GM12878 (cell line): ENCODE measurements around the gene MTHFD1. TPM values are rescaled to one million over a fixed set of nuclear protein-coding genes. Genes with fewer than 3 reads are reported as not detected.

ENCODE experiments used
- BRCA1 ChIP-seq: IDR thresholded peaks from 2 replicates; pipeline ENCODE4 v1.6.1; 2011; ENCODE audit warnings: low read depth, low read length, improper control_type of control experiment
- CEBPB ChIP-seq, 2 experiments: fragments of 150-350 bp in 1 of 2; IDR thresholded peaks; 2 replicates each; pipeline ENCODE4 v1.6.1; 2012 to 2014; ENCODE audit warnings: low read depth in 2 of 2, low read length in 2 of 2, borderline replicate concordance in 1 of 2, inconsistent platforms in 1 of 2
- ETV6 ChIP-seq, 2 experiments: fragments of 450-650 bp in 1 of 2; IDR thresholded peaks in 1 of 2; conservative IDR thresholded peaks in 1 of 2; 2 replicates each; pipeline ENCODE4 v1.6.1; 2014; ENCODE audit warnings: antibody characterized with exemption in 1 of 2, borderline replicate concordance in 1 of 2, low read depth in 1 of 2, mild to moderate bottlenecking in 1 of 2, moderate library complexity in 1 of 2
- HDAC2 ChIP-seq: fragments of 200-600 bp; sonication (generic); IDR thresholded peaks from 2 replicates; pipeline ENCODE4 v1.6.1; 2017
- KDM1A ChIP-seq: fragments of 200-600 bp; sonication (generic); IDR thresholded peaks from 2 replicates; pipeline ENCODE4 v1.6.1; 2016; ENCODE audit warnings: borderline replicate concordance
- MYB ChIP-seq: fragments of 150-350 bp; IDR thresholded peaks from 2 replicates; pipeline ENCODE4 v1.6.1; 2014; ENCODE audit warnings: mild to moderate bottlenecking, low read depth, low read length, borderline replicate concordance
- POU2F2 ChIP-seq: IDR thresholded peaks from 3 replicates; pipeline ENCODE4 v1.6.1; 2011; ENCODE audit warnings: low read depth, mild to moderate bottlenecking, low read length, borderline replicate concordance
- RAD21 ChIP-seq: IDR thresholded peaks from 2 replicates; pipeline ENCODE4 v1.6.1; 2011; ENCODE audit warnings: mild to moderate bottlenecking, low read depth, low read length, moderate library complexity; ENCODE audit not compliant: insufficient read depth
- SIN3A ChIP-seq: IDR thresholded peaks from 2 replicates; pipeline ENCODE4 v1.6.1; 2012; ENCODE audit warnings: low read depth, low read length, improper control_type of control experiment
- SMC3 ChIP-seq: IDR thresholded peaks from 2 replicates; pipeline ENCODE4 v1.6.1; 2011; ENCODE audit warnings: low read length, improper control_type of control experiment, borderline replicate concordance
- SREBF1 ChIP-seq: IDR thresholded peaks from 2 replicates; pipeline ENCODE4 v1.6.1; 2012; ENCODE audit warnings: mild to moderate bottlenecking, low read length
- SUPT20H ChIP-seq: IDR thresholded peaks from 2 replicates; pipeline ENCODE4 v1.6.1; 2011; ENCODE audit warnings: low read depth, mild to moderate bottlenecking, low read length, moderate library complexity, borderline replicate concordance; ENCODE audit not compliant: control insufficient read depth
- ZNF207 ChIP-seq: fragments of 450-650 bp; IDR thresholded peaks from 2 replicates; pipeline ENCODE4 v1.6.1; 2014; ENCODE audit warnings: antibody characterized with exemption, mild to moderate bottlenecking, borderline replicate concordance
- ZNF217 ChIP-seq: fragments of 450-650 bp; IDR thresholded peaks from 2 replicates; pipeline ENCODE4 v1.6.1; 2017; ENCODE audit warnings: antibody characterized with exemption, mild to moderate bottlenecking
- polyA plus RNA-seq, 11 experiments: library from polyadenylated mRNA; depleted of rRNA in 4 of 11; unstranded in 6 of 11; stranded (reverse) in 5 of 11; fragments of >200 nt; fragmentation: Nextera tagmentation in 4 of 11; fragmentation: Illumina TruSeq in 1 of 11; extraction: Ambion mirVana in 4 of 11; extraction: Trizol in 1 of 11; gene quantifications; 1 replicate in 1 of 11; 2 replicates in 10 of 11; pipeline versions ENCODE4 v1.2.1 to v1.2.3, GENCODE V29; 2011 to 2016; ENCODE audit warnings: inconsistent platforms in 2 of 11, missing spikeins in 2 of 11, low read depth in 1 of 11
- total RNA-seq, 4 experiments: library from RNA; depleted of rRNA in 3 of 4; stranded (reverse); fragments of >200 nt in 3 of 4; fragmentation: Illumina TruSeq in 1 of 4; extraction: Trizol in 1 of 4; gene quantifications; 2 replicates each; pipeline versions ENCODE4 v1.2.1 to v1.2.3, GENCODE V29; 2013 to 2021
- TF ChIP-seq, protein P1 (sequence below): fragments of 450-650 bp; formaldehyde crosslinking; IDR thresholded peaks from 2 replicates; pipeline ENCODE4 v1.5.0; 2022; ENCODE audit warnings: mild to moderate bottlenecking, missing genetic modification characterization
- TF ChIP-seq, protein P2 (sequence below): fragments of 450-650 bp; IDR thresholded peaks from 2 replicates; pipeline ENCODE4 v1.6.1; 2017; ENCODE audit warnings: mild to moderate bottlenecking, moderate library complexity
- TF ChIP-seq, protein P3 (sequence below): IDR thresholded peaks from 2 replicates; pipeline ENCODE4 v1.6.1; 2012; ENCODE audit warnings: low read depth, low read length, improper control_type of control experiment
- TF ChIP-seq, protein P4 (sequence below): IDR thresholded peaks from 2 replicates; pipeline ENCODE4 v1.6.1; 2011; ENCODE audit warnings: mild to moderate bottlenecking, low read depth, low read length, moderate library complexity; ENCODE audit not compliant: insufficient replicate concordance

MTHFD1 gene
- total and polyA plus RNA-seq, 10 of the 15 experiments (the other 5 are each of a cell fraction or from before 2014, with no cell fraction given): 99.3 to 310 (median 173) TPM

DNA sequence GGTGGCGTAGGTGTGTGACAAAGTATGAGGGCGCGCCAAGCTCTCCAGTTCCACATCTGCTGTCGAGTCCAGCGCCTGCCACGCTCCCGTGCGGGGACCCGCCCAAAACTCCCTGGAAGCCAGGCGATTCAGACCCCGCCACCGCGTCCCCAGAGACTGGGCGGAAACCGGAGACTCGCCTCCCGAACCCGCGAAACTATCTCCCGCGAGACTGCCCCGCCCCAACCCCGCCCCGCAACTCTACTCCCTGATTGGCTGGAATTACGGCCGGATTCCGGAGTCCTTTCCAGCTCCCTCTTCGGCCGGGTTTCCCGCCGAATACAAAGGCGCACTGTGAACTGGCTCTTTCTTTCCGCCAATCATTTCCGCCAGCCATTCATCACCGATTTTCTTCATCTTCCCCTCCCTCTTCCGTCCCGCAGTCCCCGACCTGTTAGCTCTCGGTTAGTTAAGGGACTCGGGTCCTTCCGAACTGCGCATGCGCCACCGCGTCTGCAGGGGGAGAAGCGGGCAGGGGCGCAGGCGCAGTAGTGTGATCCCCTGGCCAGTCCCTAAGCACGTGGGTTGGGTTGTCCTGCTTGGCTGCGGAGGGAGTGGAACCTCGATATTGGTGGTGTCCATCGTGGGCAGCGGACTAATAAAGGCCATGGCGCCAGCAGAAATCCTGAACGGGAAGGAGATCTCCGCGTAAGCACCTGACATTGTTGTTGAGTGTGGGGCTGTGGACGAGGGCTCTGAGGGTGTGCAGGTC lies at the start of gene MTHFD1 (continued):
- TF ChIP-seq, protein P1, sequence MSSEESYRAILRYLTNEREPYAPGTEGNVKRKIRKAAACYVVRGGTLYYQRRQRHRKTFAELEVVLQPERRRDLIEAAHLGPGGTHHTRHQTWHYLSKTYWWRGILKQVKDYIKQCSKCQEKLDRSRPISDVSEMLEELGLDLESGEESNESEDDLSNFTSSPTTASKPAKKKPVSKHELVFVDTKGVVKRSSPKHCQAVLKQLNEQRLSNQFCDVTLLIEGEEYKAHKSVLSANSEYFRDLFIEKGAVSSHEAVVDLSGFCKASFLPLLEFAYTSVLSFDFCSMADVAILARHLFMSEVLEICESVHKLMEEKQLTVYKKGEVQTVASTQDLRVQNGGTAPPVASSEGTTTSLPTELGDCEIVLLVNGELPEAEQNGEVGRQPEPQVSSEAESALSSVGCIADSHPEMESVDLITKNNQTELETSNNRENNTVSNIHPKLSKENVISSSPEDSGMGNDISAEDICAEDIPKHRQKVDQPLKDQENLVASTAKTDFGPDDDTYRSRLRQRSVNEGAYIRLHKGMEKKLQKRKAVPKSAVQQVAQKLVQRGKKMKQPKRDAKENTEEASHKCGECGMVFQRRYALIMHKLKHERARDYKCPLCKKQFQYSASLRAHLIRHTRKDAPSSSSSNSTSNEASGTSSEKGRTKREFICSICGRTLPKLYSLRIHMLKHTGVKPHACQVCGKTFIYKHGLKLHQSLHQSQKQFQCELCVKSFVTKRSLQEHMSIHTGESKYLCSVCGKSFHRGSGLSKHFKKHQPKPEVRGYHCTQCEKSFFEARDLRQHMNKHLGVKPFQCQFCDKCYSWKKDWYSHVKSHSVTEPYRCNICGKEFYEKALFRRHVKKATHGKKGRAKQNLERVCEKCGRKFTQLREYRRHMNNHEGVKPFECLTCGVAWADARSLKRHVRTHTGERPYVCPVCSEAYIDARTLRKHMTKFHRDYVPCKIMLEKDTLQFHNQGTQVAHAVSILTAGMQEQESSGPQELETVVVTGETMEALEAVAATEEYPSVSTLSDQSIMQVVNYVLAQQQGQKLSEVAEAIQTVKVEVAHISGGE (CRISPR knock-in tag): no peak
- TF ChIP-seq CEBPB (IDR thresholded peaks at IDR 0.05; ENCODE audit: borderline replicate concordance in 1 of 2, low read depth in 2 of 2, low read length in 2 of 2) (no peak), MYB (no peak), ZNF217 (no peak), POU2F2 (0 out of 3 replicates have a peak, but pooled peaks have one; percentile 48), RAD21 (no peak), HDAC2 (no peak), SMC3 (no peak), SREBF1 (no peak), ETV6 (conservative IDR thresholded peaks at IDR 0.05 in 1 of 2, IDR thresholded peaks at IDR 0.05 in 1 of 2; ENCODE audit: borderline replicate concordance in 1 of 2, low read depth in 1 of 2) (no peak), KDM1A (no peak), BRCA1 (peak; percentile 70), SIN3A (peak; percentile 55; the same call in 1 of the 2 replicates), ZNF207 (no peak), SUPT20H (no peak)
- TF ChIP-seq, protein P2, sequence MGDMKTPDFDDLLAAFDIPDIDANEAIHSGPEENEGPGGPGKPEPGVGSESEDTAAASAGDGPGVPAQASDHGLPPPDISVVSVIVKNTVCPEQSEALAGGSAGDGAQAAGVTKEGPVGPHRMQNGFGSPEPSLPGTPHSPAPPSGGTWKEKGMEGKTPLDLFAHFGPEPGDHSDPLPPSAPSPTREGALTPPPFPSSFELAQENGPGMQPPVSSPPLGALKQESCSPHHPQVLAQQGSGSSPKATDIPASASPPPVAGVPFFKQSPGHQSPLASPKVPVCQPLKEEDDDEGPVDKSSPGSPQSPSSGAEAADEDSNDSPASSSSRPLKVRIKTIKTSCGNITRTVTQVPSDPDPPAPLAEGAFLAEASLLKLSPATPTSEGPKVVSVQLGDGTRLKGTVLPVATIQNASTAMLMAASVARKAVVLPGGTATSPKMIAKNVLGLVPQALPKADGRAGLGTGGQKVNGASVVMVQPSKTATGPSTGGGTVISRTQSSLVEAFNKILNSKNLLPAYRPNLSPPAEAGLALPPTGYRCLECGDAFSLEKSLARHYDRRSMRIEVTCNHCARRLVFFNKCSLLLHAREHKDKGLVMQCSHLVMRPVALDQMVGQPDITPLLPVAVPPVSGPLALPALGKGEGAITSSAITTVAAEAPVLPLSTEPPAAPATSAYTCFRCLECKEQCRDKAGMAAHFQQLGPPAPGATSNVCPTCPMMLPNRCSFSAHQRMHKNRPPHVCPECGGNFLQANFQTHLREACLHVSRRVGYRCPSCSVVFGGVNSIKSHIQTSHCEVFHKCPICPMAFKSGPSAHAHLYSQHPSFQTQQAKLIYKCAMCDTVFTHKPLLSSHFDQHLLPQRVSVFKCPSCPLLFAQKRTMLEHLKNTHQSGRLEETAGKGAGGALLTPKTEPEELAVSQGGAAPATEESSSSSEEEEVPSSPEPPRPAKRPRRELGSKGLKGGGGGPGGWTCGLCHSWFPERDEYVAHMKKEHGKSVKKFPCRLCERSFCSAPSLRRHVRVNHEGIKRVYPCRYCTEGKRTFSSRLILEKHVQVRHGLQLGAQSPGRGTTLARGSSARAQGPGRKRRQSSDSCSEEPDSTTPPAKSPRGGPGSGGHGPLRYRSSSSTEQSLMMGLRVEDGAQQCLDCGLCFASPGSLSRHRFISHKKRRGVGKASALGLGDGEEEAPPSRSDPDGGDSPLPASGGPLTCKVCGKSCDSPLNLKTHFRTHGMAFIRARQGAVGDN: peak; percentile 80
- TF ChIP-seq, protein P3, sequence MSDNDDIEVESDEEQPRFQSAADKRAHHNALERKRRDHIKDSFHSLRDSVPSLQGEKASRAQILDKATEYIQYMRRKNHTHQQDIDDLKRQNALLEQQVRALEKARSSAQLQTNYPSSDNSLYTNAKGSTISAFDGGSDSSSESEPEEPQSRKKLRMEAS: peak; percentile 97
- TF ChIP-seq, protein P4, sequence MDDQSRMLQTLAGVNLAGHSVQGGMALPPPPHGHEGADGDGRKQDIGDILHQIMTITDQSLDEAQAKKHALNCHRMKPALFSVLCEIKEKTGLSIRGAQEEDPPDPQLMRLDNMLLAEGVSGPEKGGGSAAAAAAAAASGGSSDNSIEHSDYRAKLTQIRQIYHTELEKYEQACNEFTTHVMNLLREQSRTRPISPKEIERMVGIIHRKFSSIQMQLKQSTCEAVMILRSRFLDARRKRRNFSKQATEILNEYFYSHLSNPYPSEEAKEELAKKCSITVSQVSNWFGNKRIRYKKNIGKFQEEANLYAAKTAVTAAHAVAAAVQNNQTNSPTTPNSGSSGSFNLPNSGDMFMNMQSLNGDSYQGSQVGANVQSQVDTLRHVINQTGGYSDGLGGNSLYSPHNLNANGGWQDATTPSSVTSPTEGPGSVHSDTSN: peak; percentile 93
